ENCODE data around the gene KRTAP12-1.
"Not testable (repeated sequence)": the region's sequence is repeated elsewhere in the genome, so short reads cannot be mapped to it uniquely, and the experiment has no call there.

Gene KRTAP12-1

DNA sequence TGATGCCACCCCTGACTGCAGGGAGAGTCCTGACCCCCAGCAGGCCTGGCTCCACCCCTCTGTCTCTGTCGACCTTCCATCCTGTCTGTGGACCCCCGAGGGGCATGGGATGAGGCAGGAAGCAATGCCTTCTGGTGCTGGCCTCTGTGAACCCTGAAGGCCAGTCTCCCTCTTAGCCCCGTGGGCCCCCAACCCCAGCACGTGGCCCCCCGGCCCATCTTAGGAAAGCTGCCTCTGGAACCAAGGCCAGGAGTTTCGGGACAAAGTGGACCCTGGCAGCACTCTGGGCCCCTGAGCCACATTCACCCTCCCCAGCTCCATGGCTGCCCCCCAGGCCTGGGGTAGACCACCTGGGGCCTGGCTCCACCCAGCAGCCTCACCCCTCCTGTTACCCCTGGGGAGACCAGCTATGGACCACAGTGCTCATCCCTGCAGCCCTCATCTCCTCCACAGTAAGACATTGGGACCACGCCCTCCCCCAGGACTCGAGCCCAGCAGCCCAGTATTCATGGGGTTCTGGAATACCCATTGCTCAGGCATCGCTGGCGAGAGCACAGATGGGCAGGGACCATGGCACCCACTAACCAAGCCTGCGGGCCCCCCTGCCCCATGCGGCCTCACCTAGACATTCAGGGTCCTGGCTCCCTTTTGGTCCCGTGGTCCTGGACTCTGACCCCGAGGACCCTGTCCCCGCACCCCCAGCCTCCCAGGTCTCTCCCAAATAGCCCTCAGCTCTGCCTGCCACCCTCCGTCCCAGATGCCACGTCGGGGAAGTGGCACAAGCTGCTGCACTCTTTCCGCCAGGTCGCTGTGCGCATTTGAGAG is 43.2 kb downstream of the KRTAP12-1 start:
- not testable (repeated sequence) for DNase-seq

DNA sequence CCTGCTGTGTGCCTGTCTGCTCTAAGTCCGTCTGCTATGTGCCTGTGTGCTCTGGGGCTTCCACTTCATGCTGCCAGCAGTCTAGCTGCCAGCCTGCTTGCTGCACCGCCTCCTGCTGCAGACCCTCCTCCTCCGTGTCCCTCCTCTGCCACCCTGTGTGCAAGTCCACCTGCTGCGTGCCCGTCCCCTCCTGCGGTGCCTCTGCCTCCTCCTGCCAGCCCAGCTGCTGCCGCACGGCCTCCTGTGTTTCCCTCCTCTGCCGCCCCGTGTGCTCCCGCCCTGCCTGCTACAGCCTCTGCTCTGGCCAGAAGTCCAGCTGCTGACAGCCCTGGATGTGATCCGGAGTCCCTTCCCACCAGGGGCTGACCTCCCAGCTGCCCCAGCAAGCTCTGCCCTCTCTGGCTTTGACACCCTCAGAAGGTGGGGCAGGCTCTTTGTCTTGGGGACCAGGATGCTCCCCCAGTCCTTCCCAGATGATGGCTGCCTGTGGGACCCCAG is 44.1 kb downstream of the KRTAP12-1 start:
- DNase-seq = not testable (repeated sequence)

DNA sequence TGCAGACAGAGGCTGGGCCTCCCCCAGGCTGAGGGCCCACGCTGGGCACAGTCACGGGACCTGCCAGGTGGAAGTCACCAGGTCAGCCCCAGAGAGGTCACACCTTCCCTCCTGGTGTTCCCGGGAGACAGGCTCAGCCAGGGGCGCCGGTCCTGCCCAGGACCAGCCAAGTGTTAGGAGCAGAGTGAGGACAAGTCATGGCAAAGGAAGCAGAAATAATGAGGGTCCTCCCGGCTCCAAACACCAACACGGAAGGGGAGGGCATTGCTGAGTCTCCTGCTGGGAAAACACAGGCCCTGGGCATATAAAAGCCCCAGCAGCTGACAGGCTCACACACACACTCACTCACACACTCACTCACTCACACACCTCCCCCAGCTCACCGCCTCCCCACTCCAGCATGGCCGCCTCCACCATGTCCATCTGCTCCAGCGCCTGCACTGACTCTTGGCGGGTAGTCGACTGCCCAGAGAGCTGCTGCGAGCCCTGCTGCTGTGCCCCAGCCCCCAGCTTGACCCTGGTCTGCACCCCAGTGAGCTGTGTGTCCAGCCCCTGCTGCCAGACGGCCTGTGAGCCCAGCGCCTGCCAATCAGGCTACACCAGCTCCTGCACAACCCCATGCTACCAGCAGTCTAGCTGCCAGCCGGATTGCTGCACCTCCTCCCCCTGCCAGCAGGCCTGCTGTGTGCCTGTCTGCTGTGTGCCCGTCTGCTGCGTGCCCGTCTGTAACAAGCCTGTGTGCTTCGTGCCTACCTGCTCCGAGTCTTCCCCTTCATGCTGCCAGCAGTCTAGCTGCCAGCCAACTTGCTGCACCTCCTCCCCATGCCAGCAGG is 44.7 kb downstream of the KRTAP12-1 start, which contains the start of gene KRTAP10-10:
TSS of gene KRTAP10-10 (plus strand) at position 339 of the 833 bp plus-strand sequence. CDS start at position 401, 62 bp downstream.
- no peak for DNase-seq

DNA sequence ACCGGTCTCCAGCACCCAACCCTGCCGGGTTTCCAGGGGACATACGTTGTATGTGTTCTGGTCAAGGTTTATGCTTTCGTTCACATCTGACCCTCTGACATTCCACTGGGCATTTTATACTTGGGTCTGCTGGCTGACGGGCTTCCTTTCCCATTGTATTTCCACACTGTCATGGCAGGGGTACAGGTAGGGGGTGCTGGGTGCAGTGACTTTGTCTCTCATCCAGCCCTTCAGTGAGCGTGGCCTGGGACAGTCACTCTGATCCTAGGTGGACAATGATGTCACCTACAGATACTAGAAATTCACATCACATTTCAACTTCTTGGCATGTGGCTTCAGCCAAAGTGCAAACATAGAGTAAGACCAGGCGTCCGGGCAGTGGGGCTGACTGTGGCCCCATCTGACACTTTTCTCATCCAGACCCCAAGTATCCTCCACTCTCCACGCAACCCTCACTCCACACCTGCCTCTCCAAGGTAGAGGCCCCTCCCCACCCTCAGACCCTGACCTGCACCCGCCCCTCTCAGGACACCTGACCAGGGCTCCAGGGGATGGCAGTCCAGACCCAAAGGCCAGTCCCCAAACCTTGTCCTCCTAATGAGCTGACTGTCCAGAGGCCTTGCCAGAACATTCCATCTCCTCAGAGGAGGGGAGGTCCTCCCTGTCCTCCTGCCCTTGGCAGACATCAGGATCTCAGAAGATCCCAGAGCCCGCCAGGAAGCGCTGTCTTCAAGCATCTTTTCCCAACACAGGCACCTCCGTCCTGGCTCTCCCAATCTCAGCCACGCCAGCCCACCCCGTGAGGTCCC is 45.5 kb downstream of the KRTAP12-1 start:
- DNase-seq = no peak

DNA sequence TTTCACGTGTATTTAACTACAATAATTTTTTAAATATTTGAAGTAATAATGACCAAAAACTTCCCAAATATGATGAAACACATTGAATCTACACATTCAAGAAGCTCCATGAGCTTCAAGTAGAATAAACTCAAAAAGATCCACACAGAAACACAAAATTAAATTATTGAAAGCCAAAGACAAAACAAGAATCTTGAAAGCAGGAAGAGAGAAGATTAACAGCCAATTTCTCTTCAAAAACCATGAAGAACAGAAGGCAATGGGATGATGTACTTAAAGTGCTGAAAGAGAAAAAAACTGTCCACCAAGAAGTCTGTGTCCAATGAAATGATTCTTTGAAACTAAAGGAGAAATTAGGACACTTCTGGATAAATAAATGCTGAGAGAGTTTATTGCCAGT is 49.9 kb downstream of the KRTAP12-1 start:
- no peak for DNase-seq

Data from NCI-H1436 (cell line).